Stimulated activated CD8-positive, alpha-beta memory T cell treated with anti-CD3 and anti-CD28 coated beads, Interleukin-15, amount 100 ng/mL, for 4 hours (primary cell): ENCODE results near the gene CAMSAP2.

Experiments
- DNase-seq, 2 donors: peaks; one replicate each; pipeline ENCODE4 v3.0.0-alpha.2; 2020; ENCODE audit warnings: low read depth in 2 of 2

Gene CAMSAP2

DNA sequence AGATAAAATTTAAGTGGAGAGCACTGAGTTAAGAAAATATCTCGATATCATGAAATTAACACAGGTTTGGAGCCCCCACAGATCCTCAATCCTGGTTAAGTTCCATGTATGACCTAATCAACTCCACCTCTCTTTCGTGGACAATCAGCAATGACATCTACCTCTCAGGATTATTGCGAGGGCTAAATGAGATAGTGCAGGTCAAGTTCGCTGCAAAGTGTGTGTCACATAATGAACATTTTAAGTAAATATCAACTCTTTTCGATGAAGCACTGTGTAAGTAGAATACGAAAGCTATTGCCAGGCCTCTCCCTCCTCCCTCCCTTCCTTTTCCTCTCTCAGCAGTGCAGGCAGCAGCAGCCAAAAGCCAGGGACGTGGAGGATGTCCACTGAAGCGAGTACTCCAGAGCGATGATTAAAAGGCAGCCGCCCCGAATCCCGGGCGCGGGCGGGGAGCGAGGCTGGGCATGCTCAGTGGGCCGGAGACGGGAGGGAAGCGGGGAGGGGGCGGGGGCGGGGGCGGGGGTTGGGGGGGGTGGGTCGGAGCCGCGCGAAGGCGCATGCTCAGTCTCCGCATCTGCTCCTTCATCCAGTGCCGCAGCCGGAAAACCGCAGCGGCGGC, at the start of gene CAMSAP2:
TSS of gene CAMSAP2 (plus strand) at position 567 of the 622 bp plus-strand sequence. CDS start 935 bp downstream, outside the sequence.
- peak in 1 of 2 donors; percentile 35 for DNase-seq

- no peak for DNase-seq
Observed at GRCh38 chr1:200692316-200692715, 46.4 kb upstream of the CAMSAP2 start.

GRCh38 chr1:200693327-200693726, 45.4 kb upstream of the CAMSAP2 start:
- no peak for DNase-seq

GRCh38 chr1:200694738-200695137, 44.0 kb upstream of the CAMSAP2 start:
- DNase-seq: no peak

- DNase-seq: no peak
Observed at GRCh38 chr1:200699871-200700270, 38.8 kb upstream of the CAMSAP2 start.

- DNase-seq: no peak
Observed at GRCh38 chr1:200704986-200705500, 33.6 kb upstream of the CAMSAP2 start.

DNA sequence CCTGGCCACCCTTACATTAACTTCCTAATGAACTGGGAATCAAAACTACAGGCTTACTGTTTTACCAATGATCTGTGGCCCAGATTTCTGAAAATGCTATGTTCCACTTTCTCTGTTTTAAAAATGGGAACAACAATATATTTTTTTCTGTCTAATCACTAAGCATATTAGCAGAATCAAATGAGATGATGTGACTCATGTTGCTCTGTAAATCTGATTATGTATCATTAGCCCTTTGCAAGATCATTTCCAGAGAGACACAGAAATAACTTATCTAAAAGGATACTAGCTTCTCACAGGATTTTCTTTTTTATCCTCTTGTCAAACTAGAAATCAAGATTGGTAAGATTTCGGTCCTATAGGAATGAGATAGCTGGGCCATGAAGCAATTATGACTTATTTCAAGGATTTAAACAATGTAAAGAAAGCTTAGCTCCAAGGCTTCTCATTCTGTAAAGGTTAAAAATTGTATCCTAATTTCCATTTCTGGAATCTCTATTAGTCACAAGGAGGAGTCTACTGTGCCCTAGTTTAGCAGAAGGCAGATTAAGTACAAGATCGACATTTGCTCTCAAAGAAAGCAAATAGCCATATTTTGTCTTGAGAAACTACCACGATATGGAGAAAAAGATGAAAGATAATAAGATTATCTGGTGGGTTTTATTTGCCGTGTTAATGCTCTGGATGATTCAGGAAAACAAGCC, 32.4 kb upstream of the CAMSAP2 start:
- no peak for DNase-seq

- DNase-seq: no peak
Observed at GRCh38 chr1:200707116-200707515, 31.6 kb upstream of the CAMSAP2 start.

- DNase-seq: no peak
Observed at GRCh38 chr1:200708161-200708560, 30.5 kb upstream of the CAMSAP2 start.

- no peak for DNase-seq
Observed at GRCh38 chr1:200708769-200709168, 29.9 kb upstream of the CAMSAP2 start.

- DNase-seq: no peak
Observed at GRCh38 chr1:200710166-200710565, 28.5 kb upstream of the CAMSAP2 start.

DNA sequence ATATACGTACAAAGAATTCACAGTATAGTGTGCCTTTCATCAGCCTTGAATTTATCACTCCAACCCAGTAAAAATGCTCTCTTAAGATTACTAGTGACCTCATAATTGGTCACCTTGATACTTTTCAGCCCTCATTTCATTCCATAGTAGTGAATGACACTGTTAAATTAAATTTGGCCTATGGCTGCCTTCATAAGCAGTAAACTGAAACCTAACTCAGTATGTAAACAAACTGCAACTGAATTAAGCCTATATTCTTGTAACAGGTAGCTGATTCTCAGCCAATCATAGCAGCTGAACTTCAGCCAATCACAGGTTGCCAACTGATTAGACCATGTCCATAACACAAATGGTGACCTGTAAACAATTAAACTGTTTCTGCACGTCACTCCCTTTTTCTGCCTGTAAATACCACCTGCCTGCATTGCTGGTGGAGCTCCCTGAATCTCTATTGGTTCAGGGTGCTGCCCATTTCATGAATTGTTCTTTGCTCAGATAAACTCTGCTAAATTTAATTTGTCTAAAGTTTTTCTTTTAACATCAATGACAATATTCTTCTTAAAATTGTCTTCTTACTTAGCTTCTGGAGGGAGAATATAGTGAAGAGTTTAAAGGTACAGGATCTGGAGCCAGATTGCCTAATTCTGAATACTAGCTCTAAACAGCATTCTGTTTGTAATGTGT, 24.0 kb upstream of the CAMSAP2 start:
- DNase-seq: no peak

- no peak for DNase-seq
Observed at GRCh38 chr1:200720199-200720598, 18.5 kb upstream of the CAMSAP2 start.

GRCh38 chr1:200724064-200724463, 14.6 kb upstream of the CAMSAP2 start:
- no peak for DNase-seq

DNA sequence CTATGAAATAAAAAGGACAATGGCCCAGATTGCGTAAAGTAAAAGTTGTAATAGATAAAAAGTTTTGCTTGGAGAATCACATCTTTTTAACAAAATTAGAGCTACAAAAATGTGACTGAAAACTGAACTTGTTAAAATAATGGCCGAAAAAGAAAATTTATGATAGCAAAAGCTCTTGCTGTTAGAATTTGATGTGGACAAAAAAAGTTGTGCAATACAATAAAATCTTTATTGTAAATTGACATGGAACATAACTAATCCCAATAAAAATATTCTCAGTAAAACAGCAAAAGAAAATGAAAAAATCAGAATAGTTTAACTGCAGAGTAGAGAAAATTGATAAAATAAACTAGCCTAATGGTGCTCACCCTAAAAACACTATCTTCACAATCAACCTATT, 11.4 kb upstream of the CAMSAP2 start:
- no peak for DNase-seq

DNA sequence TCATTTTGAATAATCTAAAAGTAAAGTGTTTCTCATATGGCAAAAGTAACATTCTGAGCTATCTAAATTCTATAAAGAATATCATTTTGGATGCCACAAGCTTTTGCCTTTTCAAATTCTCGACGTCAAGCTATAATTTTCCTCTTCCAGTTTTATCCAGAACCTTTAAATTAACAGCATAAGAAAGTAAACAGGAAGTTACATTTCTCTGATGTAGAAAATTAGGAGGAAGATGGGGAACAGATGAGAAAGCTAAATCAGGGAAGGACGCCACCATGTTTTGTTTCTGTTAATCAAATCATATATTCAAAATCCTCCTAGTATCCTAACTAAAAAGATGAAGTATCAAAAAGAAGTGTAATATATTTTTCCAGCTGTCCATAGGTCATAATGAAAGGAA, 8.8 kb upstream of the CAMSAP2 start:
- no peak for DNase-seq

GRCh38 chr1:200731654-200732332, 6.9 kb upstream of the CAMSAP2 start:
- DNase-seq: no peak

- no peak for DNase-seq
Observed at GRCh38 chr1:200732438-200732837, 6.3 kb upstream of the CAMSAP2 start.

GRCh38 chr1:200733907-200734306, 4.8 kb upstream of the CAMSAP2 start:
- no peak for DNase-seq

DNA sequence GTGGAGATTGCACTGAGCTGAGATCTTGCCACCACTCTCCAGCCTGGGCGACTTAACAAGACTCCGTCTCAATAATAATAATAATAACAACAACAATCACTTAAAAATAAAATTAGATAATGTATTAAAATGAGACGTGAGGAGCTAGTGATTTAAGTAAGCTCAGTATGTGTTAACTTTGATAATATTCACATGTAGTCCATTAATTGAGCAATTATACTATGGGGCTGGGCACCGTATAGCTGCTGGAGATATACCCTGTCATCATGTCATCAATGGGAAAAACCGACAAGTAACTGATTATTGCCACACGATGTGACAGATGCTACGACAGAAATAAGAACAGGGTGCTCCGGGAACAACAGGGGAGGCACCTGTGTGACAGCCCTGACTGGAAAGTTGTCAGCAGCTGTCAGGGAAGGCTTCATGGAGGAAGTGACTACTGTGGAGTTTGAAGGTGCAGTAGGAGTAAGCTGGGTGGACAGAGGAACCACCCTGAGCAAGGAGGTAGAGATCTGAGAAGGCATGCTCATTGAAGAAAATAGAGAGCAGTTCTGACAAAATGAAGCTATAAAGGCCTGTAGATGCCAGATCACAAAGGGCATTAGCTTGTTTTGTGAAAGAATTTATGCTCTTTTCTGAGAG, 924 bp upstream of the CAMSAP2 start:
- DNase-seq: no peak

DNA sequence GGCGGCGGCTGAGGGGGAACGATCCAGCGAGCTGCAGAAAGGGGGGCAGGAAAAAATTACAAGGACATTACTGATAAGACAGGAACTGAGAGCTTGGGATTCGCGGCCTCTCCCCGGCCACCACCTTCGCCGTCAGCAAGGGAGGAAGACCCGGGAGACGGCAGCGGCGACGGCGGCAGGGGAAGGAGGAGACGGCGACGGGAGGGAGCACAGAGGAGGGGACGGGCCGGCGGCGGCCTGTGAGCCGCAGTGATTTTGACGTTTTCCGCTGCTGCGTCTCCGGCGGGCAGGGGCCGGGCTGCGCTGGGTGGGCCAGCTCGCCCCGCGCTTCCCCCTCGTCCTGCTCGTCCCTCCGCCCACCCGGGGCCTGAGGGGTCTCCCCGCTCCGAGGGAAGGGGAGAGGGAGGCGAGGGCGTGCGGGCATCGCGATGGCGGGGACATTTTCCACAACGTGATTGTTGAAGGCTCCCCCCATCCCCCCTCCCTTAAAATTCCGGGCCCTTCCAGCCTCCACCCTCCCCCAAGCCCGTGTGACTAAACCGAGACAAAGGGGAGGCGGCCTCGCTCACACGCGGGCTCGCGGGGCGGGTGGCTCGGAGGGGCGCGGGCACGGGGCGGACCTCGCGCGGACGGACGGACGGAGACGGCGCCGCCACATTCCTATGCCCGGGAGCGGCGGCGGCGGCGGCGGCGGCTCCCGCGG, 407 bp downstream of the CAMSAP2 start:
- peak; percentile 12 to 40 for DNase-seq
